ENCODE measurements around the gene AQP9. TPM values are rescaled to one million over a fixed set of nuclear protein-coding genes. Genes with fewer than 3 reads are reported as not detected.
"Not testable (repeated sequence)": the region's sequence is repeated elsewhere in the genome, so short reads cannot be mapped to it uniquely, and the experiment has no call there.

The AQP9 gene
- total RNA-seq, 1 donor = 0.09 TPM

DNA sequence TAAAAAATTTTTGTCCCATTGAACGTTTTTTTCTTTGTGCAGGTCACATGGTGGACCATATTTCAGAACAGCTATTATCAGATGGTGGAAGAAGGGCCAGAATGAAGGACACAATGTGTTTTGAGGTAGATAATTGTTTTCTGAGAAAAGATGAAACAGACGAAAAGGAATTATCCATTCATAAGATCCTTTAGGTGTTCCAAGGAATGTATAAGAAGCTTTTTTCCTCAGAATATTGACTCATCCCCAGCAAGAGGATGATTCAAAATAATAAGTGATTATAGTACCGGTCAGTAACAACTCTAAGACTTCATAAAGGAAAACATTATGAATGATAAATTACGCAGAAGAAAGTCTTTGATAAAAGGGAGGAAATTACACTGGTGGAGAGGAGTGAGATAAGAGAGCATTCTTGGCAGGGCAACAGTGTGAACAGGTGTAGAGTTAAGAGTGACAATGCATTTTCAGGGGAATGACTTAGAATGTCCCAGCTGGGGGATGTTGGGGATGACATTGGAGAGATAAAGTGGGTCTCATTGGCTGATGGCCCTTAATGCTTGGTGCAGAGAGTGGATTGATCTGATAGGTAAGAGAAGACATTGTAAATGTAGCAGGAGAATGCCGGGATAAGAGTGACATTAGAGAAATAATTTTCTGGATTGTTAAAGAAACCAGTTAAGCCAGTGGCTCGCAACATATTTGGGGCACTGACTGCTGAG, 27.0 kb upstream of the AQP9 start:
- no peak overlapping the region for H3K4me3 ChIP-seq (ENCODE audit: low read depth, low read length)
- DNase-seq (ENCODE audit: low read depth) = no peak
- TF ChIP-seq, protein P1, sequence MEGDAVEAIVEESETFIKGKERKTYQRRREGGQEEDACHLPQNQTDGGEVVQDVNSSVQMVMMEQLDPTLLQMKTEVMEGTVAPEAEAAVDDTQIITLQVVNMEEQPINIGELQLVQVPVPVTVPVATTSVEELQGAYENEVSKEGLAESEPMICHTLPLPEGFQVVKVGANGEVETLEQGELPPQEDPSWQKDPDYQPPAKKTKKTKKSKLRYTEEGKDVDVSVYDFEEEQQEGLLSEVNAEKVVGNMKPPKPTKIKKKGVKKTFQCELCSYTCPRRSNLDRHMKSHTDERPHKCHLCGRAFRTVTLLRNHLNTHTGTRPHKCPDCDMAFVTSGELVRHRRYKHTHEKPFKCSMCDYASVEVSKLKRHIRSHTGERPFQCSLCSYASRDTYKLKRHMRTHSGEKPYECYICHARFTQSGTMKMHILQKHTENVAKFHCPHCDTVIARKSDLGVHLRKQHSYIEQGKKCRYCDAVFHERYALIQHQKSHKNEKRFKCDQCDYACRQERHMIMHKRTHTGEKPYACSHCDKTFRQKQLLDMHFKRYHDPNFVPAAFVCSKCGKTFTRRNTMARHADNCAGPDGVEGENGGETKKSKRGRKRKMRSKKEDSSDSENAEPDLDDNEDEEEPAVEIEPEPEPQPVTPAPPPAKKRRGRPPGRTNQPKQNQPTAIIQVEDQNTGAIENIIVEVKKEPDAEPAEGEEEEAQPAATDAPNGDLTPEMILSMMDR (IDR thresholded peaks at IDR 0.05; ENCODE audit: insufficient read depth, low read length) = no peak

DNA sequence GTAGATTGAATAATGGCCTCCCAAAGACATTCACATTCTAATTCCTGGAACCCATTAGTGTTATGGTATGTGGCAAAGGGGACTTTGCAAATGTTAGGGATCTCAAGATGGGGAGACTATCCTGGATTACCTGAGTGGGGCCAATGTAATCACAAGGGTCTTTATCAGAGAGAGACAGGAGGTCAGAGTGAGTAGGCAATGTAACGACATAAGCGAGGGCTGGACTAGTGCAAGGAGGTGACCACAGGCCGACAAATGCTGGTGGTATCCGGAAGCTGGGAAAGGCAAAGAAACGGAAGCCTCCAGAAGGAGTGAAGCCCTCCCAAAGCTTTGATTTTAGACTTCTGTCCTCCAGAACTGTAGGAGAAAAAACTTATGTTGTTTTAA, 26.5 kb upstream of the AQP9 start:
- H3K4me3 ChIP-seq (ENCODE audit: low read depth, low read length) = no peak overlapping the region
- DNase-seq (ENCODE audit: low read depth) = no peak
- TF ChIP-seq, protein P1 (IDR thresholded peaks at IDR 0.05; ENCODE audit: insufficient read depth, low read length) = no peak

DNA sequence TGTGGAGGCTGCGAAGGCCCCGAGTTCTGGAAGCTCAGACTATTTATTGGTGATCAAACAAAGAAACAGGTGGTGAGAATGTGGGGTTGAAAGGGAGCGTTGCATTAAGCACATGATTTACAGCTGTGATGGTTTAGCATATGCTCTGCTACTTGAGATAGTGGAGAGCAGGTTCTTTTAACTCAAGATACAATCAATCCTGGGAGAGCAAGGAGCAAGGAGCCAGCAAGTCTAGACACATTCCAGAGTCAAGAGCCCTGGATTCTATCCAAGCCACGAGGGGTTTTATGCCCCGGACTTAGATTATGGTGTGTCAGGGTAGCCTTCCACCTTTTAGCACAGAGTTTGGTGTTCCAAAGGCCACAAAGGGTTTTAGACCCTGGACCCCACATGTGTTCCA, 24.8 kb upstream of the AQP9 start:
- not testable (repeated sequence) for DNase-seq (ENCODE audit: low read depth); H3K4me3 ChIP-seq (ENCODE audit: low read depth, low read length)

DNA sequence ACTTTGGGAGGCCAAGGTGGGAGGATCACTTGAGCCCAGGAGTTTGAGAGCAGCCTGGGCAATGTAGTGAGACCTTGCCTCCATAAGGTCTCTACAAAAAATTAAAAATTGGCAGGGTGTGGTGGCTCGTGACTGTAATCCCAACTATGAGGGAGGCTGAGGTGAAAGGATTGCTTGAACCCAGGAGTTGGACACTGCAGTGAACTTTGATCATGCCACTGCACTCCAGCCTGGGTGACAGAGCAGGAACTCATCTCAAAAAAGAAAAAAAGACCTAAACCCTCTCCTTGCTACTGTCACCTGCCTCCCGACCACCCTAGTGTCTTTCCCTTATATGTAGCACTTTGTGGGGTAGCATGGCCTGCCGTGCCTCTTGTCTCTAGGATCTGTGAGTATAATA, 23.8 kb upstream of the AQP9 start:
- no peak overlapping the region for H3K4me3 ChIP-seq (ENCODE audit: low read depth, low read length)
- DNase-seq (ENCODE audit: low read depth) = no peak
- TF ChIP-seq, protein P1 (IDR thresholded peaks at IDR 0.05; ENCODE audit: insufficient read depth, low read length) = no peak

DNA sequence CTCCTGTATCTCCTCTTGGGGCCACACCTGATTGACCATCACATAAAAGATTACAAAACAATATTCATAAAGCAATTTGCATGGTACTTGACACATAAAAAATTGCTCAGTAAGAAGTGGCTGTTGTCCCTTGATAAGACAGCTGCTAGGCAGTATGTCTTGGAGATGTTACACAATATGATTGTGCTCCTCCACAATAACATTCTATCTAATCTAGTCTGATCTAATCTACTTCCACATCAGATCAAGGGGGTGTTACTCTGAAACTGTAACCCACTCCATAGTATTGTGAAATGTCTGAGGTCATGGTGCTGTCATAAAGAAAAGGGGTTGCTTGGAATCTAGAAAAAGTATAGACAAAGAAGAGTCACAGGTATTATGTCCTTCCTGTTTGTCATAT, 23.4 kb upstream of the AQP9 start:
- DNase-seq (ENCODE audit: low read depth) = no peak
- TF ChIP-seq, protein P1 (IDR thresholded peaks at IDR 0.05; ENCODE audit: insufficient read depth, low read length) = no peak
- no peak overlapping the region for H3K4me3 ChIP-seq (ENCODE audit: low read depth, low read length)

DNA sequence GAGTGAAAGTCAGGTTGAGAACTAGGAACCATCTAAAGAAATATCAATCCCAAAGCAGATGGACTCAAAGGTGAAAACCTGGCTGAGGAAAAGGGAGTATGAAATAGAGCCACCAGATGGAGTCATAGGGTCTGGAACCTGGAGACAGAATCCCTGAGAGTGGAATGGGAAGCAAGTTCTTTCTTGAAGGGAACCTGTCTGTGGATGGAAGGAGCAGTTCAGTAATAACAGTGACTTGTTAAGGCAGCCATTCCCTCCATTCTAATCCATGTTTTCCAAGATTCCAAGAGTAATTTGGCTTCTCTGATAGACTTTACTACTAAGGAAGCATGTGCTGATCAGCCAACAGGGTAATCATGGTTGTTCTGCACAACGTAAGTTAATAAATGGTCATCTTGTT, 22.5 kb upstream of the AQP9 start:
- TF ChIP-seq, protein P1 (IDR thresholded peaks at IDR 0.05; ENCODE audit: insufficient read depth, low read length) = peak; percentile 49
- H3K4me3 ChIP-seq (ENCODE audit: low read depth, low read length) = no peak overlapping the region
- DNase-seq (ENCODE audit: low read depth) = peak; percentile 54

DNA sequence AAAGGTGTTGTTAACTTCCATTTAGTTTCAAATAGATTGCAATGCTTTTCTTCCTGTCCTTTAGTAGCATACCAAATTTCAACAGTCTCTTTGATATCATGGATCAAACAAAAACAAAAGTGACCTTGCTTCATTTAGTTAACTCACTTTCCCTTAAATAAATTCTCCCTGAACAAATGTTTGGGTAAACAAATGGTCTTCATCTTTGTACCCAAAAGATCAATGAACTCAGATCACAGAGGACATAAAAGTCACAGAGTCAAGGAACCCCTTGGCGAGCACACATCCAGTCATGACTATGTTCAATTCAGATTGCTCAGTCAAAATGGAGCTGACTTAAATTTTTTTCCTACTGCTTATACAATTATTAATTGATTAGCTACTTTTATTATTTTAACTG, 20.6 kb upstream of the AQP9 start:
- TF ChIP-seq, protein P1 (IDR thresholded peaks at IDR 0.05; ENCODE audit: insufficient read depth, low read length) = no peak
- DNase-seq (ENCODE audit: low read depth) = no peak
- H3K4me3 ChIP-seq (ENCODE audit: low read depth, low read length) = no peak overlapping the region

All from fibroblast of the aortic adventitia (primary cell).